A673 (cell line): ENCODE results near the gene FOXP2.

ENCODE experiments used
- EZH2 ChIP-seq: fragments of 200-600 bp; sonication (generic); IDR thresholded peaks from 2 replicates; pipeline ENCODE4 v1.6.1; 2017; ENCODE audit warnings: borderline replicate concordance, low read depth, mild to moderate bottlenecking, mixed read lengths, antibody characterized with exemption, low read length; ENCODE audit not compliant: poor library complexity, severe bottlenecking
- TF ChIP-seq, protein P1 (sequence below): fragments of 300-800, 200-600 bp; sonication (generic); conservative IDR thresholded peaks from 2 replicates; pipeline ENCODE4 v1.5.1; 2017; ENCODE audit warnings: low read depth, mild to moderate bottlenecking, antibody characterized with exemption, low read length, moderate library complexity, mixed read lengths

- TF ChIP-seq, protein P1, sequence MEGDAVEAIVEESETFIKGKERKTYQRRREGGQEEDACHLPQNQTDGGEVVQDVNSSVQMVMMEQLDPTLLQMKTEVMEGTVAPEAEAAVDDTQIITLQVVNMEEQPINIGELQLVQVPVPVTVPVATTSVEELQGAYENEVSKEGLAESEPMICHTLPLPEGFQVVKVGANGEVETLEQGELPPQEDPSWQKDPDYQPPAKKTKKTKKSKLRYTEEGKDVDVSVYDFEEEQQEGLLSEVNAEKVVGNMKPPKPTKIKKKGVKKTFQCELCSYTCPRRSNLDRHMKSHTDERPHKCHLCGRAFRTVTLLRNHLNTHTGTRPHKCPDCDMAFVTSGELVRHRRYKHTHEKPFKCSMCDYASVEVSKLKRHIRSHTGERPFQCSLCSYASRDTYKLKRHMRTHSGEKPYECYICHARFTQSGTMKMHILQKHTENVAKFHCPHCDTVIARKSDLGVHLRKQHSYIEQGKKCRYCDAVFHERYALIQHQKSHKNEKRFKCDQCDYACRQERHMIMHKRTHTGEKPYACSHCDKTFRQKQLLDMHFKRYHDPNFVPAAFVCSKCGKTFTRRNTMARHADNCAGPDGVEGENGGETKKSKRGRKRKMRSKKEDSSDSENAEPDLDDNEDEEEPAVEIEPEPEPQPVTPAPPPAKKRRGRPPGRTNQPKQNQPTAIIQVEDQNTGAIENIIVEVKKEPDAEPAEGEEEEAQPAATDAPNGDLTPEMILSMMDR = no peak
- no peak for TF ChIP-seq EZH2
Measured at GRCh38 chr7:114723308-114723707, 308.7 kb downstream of the FOXP2 start.
